Nucleus accumbens (tissue), 56 donors: ENCODE measurements around the gene QRICH1.
A peak's percentile ranks its signal among the peaks of the same experiment; 100 is the strongest.

Source experiments
- DNase-seq, 56 donors: peaks; one replicate each; lab custom pipeline; 2025; lab: John Stamatoyannopoulos, UW

The QRICH1 gene

GRCh38 chr3:49004352-49005302 is 89.2 kb downstream of the QRICH1 start:
- DNase-seq, result no peak

- DNase-seq, result no peak
Observed at GRCh38 chr3:49001155-49001554, 92.7 kb downstream of the QRICH1 start.

GRCh38 chr3:48999085-48999858 is 94.6 kb downstream of the QRICH1 start:
- no peak for DNase-seq

DNA sequence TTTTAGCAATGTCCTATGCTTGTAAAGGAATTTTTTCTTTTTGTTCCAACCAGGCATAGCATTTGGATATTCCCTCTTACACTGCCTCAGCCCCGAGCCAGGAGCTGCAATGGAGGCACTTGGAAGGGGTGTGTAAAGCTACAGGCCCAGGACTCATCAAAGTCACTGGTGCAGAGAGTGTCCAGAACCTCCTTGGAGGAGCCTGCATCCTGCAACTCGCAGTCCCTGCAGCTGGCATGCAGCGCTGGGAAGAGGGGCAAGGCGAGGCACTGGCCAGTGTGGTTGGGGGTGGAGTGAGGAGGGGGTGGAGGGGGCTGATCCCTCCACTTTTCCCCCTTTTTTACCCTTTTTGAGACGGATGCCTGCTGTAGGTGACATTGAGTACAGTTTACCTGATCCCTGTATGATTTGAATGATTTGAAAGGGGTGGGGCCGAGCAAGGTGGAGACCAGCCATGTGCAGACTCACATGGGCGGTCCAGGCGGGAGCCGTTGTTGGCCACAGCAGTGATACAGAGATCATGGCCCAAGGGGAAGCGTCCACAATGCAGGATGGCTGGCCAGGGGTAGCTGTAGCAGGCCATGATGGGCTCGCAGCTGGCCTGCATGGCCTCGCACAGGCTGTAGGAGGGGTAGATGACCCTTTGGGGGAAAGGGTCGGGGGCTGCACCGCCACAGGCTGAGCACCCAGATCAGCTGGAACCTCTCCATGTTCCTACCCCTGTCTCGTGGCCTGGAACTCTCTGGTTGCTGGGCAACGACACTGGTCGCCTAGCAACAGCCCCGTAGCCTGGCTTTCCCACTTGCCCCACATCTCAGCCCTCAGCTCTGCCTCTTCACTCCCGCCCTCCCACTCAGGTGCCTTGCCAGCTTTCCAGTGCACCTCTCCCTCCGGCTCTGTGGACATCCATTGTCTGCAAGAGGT is 95.9 kb downstream of the QRICH1 start:
- DNase-seq, result peak in 40 of 56 donors; percentile 19 to 80 (median 44)

- DNase-seq, result no peak
Observed at GRCh38 chr3:48997102-48997635, 96.7 kb downstream of the QRICH1 start.

DNA sequence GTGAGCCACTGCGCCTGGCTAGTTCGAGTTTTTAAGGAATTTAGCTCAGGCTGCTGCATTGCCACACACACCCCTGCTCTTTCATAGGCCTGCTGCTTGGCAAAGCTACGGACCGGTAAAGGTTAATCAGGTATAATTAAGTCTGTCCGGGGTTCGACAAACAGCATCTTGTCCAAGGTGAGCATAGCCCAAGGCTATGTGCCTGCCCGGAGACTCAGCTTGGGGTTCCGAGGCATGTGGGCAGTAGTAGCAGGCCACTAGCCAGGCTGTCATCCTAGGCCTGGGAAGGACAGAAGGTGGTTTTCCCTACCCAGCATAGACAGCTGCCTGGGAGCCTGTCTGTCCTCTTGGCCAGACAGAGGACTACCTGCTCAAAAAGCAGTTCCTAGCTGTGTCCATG is 97.2 kb downstream of the QRICH1 start:
- no peak for DNase-seq

GRCh38 chr3:48993834-48994233 is 100.0 kb downstream of the QRICH1 start:
- no peak for DNase-seq

DNA sequence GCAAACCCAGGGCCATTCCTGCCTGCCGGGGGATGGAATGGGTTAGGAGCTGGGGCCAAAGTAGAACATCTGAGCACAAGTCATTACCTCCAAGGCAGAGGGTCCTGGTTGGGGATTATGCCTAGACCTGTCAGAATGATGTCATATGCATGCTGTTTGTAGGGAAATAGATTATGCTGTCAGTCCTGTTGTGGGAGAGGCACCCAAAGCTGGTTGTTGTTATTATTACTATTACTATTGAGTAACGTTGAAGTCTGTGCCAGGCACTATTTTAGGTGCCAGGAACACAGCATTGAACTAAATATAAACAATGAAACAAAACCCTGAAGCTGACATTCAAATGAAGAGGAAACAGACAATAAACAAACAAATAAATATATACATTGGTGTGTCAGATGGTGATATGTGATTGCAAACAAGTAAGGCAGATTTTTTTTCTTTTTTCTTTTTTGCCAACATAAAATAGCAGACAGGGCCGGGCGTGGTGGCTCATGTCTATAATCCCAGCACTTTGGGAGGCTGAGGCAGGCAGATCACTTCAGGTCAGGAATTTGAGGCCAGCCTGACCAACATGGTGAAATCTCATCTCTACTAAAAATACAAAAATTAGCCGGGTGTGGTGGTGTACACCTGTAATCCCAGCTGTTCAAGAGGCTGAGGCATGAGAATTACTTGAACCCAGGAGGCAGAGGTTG is 101.9 kb downstream of the QRICH1 start:
- no peak for DNase-seq

- DNase-seq, result peak in 26 of 56 donors; percentile 10 to 58 (median 34)
Observed at GRCh38 chr3:48990636-48991469, 103.0 kb downstream of the QRICH1 start.

DNA sequence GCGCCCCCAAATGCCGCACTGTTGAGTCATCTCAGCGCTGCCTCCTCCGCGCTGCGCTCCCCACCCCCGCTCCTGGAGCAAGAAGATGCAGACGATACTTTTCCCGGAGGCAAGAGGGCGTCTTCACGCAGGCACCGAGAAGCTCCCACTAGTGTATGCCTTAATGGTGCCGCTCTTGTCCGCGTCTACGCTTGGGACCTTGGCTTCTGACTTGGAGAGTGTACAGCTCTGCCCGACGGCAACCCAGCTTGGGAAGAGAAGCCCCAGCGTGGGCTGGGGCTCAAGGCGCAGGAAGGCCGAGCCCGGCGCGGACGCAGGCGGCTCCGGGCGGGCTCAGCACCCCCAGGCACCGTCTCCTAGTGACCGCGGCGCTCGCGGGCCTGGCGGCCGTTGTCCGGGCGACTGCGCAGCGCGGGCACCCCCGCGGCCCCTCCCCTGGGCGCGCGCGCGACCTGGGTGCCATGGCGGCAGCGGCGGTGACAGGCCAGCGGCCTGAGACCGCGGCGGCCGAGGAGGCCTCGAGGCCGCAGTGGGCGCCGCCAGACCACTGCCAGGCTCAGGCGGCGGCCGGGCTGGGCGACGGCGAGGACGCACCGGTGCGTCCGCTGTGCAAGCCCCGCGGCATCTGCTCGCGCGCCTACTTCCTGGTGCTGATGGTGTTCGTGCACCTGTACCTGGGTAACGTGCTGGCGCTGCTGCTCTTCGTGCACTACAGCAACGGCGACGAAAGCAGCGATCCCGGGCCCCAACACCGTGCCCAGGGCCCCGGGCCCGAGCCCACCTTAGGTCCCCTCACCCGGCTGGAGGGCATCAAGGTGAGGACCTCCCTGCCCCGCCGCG is 103.9 kb downstream of the QRICH1 start, which contains the start of gene P4HTM:
P4HTM (plus strand) TSS at position 446 of the 840 bp plus-strand sequence; CDS start at position 462, 16 bp downstream.
- peak in 55 of 56 donors; percentile 49 to 95 (median 87) for DNase-seq

DNA sequence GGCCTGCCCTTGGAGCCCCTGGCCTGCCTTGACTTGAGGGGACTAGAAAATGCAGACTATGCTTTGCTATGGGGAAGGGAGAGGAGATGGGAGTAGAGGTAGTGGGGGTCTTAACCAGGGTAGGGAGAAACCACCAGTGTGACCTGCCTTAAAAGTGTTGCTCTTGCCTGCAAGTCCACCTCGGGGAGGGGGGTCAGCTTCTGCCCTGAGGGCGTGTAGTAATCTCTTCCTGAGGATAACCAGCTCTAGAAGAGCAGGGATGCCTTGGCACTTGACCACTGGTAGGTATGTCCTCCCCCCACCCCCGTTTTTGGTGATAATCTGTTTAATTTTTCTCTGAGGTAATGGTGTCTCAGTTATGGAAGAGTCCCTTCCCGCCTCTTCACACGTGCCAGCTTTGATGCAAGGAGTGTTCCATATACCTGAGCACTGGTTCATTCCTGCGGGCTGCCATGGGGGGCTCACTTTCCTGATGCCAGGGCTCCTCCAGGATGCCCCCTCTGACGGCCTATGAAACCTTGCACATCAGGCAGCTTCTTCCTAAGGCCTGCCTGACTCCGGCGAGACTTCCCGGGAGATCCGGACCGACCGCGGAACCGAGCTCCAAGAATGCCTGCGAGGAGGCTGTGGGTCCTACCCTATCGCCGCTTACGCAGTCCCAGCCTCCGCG is 104.6 kb downstream of the QRICH1 start:
- no peak for DNase-seq

DNA sequence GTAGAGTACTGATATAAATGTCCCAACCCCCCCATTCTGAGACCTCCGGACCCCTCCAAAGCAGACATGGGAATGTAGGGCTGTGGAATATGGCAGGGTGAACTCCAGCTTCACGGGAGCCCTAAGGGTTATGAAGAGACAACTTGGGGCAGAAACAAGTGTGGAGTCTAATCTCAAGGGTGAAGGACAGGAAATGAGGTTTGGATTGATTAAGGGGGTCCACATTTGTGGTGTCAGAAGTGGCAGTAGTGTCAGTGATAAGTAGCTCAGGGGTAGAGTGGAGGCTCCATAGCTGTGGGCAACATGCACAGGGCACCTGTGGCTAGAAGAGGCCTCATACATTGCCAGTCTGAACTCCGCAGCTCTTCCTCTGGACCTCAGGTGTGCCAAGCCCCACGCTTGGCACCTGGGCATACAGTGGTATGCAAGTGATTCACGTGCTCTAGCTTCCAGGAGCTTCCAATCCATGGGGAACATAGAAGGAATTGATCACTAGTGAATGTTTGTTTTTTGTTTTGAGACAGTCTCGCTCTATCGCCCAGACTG is 108.0 kb downstream of the QRICH1 start:
- DNase-seq, result no peak

- DNase-seq, result no peak
Observed at GRCh38 chr3:48984663-48985062, 109.2 kb downstream of the QRICH1 start.

- no peak for DNase-seq
Observed at GRCh38 chr3:48983096-48983495, 110.8 kb downstream of the QRICH1 start.

- no peak for DNase-seq
Observed at GRCh38 chr3:48982686-48983085, 111.2 kb downstream of the QRICH1 start.

DNA sequence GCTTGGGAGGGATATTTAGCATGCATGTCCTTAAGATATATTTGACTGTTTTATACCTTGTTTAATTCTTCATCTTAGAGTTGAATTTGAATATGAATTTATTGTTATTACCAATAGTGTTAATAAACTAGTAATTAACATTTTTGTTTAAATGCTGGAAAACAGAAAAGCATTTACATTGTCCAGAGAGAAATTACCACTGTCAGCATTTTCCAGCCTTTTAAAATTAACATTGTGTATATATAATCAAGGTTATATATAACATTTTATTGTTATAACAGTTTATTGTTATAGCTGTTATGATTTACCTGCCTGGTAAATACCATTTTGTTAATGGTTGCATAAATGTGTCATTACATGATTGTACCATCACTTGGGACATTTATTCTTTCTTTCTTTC is 111.9 kb downstream of the QRICH1 start:
- DNase-seq, result no peak

DNA sequence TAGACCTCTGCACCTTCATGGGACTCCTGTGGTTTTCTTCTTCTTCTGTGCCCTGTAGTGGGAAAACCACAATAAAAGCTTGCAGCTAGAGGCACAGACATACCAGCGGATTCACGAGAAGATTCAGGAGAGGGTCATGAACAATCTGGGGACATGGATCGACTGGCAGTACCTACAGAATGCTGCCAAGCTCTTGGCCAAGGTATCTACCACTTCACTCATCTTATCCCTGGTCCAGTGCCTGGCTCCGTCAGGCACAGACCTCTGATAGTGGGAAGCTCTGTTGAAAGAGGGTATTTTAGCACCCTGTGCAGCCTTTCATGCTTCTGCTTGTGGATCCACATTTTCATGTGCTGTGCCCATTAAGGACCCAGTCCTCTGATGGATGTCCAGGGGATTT is 113.6 kb downstream of the QRICH1 start:
- no peak for DNase-seq
